ENCODE results near the gene UBE2U.

UBE2U gene

DNA sequence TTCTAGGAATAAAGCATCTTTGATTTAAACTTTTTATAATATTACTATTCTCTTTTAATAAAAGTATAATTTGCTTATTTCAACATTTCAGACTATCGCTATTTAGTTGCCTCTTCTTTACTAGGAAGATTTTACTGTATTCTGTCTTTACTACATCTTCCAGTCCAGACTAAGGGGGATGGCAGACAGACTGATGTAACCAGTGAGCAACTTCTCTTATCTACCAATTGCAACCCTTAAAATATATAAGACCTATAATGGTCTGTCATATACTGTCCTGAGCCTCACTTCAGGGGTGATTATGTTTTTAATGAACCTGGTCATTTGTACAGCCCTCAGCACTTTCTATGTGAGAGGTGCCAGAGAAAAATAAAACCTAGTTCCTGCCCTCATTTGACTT, 87.0 kb downstream of the UBE2U start:
- H3K4me3 ChIP-seq (ENCODE audit: low read depth, low read length), result no peak overlapping the region

DNA sequence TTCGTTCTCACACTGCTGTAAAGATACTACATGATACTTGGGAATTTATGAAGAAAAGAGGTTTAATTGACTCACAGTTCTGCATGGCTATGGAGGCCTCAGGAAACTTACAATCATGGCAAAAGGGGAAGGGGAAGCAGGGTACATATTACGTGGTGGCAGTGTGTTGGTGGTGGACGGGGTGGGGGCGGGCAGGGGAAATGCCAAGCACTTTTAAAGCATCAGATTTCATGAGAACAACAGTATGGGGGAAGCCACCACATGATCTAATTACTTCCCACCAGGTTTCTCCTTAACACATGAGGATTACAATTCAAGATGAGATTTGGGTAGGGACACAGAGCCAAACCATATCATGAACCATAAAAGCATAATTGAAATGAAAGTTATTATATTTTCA, 88.5 kb downstream of the UBE2U start:
- H3K4me3 ChIP-seq (ENCODE audit: low read depth, low read length), result no peak overlapping the region

DNA sequence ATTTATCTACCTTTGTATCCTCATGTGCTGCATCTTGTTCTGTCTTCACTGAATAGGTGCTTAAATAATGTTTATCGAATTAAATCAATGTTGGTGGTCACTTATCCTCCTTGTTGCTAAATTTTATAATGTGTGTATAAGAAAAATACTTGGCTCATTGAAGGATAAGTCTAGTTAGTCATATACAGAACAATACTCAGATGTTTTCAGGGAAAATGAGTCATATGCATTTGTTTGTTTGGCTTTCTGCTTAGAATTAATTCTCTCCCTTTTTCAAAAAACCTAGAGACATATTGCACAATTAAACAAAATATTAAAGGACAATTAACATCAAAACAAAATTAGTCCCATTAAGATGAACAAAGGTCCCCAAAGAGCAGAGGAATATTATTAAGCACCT, 89.0 kb downstream of the UBE2U start:
- no peak overlapping the region for H3K4me3 ChIP-seq (ENCODE audit: low read depth, low read length)

DNA sequence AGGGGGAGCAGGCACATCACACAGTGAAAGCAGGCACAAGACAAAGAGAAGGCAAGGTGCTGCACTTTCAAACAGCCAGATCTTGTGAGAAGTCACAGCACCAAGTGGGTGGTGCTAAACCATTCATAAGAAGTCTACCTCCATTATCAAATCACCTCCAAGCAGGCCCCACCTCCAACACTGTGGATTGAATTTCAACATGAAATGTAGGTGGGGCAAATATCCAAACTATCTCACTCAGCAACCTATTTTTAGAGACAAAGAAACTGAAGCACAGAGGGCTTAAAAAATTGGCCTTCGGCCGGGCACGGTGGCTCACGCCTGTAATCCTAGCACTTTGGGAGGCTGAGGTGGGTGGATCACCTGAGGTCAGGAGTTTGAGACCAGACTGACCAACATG, 90.4 kb downstream of the UBE2U start:
- no peak overlapping the region for H3K4me3 ChIP-seq (ENCODE audit: low read depth, low read length)

DNA sequence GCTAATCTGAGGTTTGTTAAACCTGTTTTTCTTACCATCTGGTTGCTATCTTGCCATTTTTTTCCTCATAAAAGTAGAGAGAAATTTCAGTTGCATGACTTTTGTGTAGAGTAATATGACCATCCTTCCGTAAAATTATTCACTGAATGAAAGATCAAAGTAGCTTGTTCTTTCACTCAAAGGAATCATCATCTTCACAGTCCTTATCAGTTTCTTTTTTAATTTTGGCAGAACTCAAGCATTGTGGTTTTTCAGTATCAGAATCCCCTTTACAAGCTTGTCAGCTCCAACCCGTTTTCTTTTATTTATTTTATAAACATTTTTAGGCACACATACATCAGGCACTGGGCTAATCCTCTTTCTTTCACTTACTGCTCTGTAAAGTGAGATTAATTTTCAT, 91.7 kb downstream of the UBE2U start:
- no peak overlapping the region for H3K4me3 ChIP-seq (ENCODE audit: low read depth, low read length)

DNA sequence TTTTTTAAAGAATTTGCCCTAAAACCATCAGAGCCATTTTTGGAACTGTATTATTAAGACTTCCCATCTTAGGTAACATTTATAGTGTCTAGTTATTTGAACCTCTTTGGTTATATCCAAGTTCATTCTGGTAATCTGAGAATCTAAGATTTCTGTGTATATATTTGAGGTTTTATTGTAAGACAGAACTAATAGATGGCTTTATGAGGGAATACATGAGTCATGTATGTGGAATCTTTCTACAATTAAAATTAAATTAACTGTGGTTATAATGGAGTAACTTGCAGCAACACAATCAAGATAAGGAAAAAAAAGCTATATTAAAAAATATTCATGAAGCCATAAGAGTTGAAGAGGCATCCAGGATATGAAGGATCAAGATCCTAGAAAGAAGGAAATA, 92.1 kb downstream of the UBE2U start:
- no peak overlapping the region for H3K4me3 ChIP-seq (ENCODE audit: low read depth, low read length)

DNA sequence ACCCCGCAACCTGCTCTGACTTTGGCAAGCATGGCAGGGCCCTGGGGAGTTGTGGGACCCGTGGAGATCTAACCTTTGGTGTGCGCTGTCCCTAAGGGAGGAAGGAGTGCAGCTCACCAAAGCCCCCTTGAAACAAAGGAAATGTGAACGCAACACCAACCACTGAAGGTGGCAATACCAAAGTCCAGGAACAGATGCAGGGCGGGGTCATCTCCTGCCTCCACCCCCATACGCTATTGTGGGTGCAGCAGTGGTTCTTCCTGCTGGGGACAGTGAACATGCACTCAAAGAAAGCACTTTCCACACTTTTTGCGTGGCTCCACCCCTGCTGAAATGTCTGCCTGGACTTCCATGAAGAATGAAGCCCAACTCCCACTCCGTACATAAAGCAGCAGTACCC, 93.0 kb downstream of the UBE2U start:
- H3K4me3 ChIP-seq (ENCODE audit: low read depth, low read length), result no peak overlapping the region

DNA sequence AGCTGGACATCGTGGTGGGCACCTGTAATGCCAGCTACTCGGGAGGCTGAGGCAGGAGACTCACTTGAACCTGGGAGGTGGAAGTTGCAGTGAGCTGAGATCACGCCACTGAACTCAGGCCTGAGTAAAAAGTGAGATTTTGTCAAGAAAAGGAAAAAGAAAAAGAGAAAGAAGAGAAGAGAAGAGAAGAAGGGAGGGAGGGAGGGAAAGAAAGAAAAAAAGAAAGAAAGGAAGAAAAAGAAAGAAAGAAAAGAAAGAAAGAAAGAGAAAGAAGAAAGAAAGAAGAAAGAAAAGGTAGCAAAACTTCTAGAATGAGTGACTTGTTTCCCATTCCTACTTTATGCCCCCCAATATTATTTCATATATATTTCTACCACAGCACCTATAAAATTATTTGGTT, 98.8 kb downstream of the UBE2U start:
- H3K4me3 ChIP-seq (ENCODE audit: low read depth, low read length), result no peak overlapping the region

DNA sequence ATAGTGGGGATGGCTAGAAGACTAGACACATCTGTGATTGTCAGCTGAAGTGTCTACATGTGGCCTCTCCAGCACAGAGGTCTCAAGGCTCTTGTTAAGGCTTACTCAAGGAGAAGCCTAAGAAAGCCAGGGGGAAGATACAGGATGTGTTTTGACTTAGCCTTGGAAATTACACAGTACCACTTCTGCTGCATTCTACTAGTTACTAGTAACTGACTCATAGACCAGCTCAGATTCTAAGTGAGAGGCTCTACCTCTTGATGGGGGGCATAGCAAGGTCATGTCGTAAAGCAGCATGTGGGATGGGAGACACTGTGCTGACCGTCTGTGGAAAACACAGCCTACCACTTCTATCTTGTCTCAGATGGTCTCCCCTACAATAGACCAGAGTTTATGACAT, 99.5 kb downstream of the UBE2U start:
- H3K4me3 ChIP-seq (ENCODE audit: low read depth, low read length), result no peak overlapping the region

DNA sequence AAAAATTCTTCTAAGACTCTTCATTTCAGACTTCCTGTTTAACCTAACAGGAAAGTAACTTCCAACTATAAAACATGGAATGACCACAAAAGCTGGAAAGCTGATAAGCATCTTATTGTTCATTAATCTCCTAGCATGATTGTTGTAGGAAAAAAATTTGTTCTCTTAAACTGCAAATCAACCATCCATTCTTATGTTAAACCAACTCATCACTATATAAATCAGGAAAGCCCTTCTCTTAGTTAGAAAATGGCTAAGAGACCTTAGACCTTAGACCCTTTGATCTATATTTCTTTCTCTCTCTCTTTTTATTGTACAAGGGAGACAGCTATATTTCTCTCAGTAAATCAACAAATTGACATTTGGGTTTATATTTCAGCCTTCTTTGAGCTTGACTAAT, 101.4 kb downstream of the UBE2U start:
- no peak overlapping the region for H3K4me3 ChIP-seq (ENCODE audit: low read depth, low read length)

DNA sequence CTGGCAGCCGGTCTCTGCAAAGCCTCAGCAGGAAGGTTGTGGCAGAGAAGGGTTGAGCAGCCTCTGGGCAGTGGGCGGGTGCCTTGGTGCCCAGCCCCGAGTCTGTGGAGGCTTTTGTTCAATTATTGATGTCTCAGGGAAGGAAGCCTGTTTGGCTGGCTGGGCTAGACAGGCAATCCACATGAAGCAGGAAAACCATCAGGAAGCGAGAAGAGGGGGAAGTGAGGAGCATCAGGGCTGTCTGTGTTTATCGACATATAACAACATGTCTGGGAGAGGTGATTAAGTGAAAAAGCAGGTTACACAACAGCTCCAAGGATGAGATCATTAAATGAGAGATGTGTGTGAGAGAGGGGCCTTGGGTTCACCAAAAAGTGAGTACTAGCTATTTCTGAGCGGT, 105.4 kb downstream of the UBE2U start:
- H3K4me3 ChIP-seq (ENCODE audit: low read depth, low read length), result no peak overlapping the region

DNA sequence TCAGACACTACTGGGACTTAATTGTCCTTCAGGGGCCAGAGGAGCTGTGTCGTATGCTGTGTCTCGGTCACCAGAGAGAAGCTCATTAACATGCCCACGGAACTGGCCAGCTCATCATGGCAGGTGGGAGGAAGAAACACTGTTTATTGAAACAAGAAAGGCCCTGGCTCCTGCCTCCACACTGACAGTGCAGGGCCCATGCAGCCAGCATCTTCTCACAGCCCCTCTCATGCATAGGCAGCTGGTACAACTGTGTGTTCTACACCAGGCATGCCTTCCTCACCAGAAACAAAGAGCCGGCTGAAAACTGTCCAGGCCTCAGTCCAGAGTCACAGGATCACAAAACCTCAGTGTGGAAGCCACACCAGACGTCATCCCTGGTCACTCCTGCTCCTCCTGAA, 106.0 kb downstream of the UBE2U start:
- no peak overlapping the region for H3K4me3 ChIP-seq (ENCODE audit: low read depth, low read length)

DNA sequence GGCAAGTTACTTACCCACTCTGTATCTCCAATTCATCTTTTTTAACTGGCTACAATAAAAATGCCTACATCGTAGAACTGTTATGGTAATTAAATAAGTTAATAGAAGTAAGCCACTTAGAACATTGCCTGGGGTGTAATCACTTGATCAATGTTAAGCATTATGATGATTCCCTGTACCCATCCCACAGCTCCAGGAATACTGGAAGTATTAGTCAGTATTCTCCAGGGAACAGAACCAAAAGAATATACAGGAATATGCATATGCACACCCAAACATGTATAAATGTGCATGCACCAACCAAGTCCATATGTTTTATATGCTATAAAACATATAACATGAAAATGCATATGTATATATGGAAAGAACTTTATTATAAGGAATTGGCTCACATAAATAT, 107.3 kb downstream of the UBE2U start:
- no peak overlapping the region for H3K4me3 ChIP-seq (ENCODE audit: low read depth, low read length)

DNA sequence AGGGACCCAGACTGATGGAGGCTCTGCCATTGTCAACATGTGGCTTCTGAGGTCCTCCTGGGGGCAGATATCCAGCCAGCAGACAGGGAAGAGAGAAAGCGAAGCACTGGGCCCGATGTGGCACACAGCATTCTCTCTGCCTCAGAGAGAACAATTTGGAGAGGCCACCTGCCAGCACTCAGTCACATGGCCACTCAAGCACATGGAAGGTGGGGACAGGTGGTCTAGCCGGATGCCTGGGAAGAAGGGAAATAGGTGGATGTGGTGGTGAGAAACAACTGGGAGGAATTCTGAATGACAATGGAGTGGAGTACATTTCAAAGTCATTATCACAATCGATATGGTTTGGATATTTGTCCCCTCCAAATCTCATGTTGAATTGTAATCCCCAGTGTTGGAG, 109.0 kb downstream of the UBE2U start:
- no peak overlapping the region for H3K4me3 ChIP-seq (ENCODE audit: low read depth, low read length)

DNA sequence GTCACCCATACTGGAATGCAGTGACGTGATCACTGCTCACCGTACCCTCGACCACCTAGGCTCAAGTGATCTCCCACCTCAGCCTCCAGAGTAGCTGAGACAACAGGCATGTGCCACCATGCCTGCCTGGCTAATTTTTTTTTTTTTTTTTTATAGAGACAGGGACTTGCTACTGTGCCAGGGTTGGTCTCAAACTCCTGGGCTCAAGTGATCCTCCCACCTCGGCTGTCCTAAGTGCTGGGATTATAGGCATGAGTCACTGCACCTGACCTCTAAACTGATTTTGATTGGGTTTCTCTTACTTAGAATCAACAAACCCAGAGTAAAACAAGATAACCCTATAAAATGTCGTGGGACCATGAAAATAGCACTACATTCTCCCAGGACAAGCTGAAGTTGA, 112.0 kb downstream of the UBE2U start:
- no peak overlapping the region for H3K4me3 ChIP-seq (ENCODE audit: low read depth, low read length)

Data from iPS-11a (cell line).